ENCODE data around the gene TMSB15C. TPM values are rescaled to one million over a fixed set of nuclear protein-coding genes. Genes with fewer than 3 reads are reported as not detected.
"Not testable (repeated sequence)": the region's sequence is repeated elsewhere in the genome, so short reads cannot be mapped to it uniquely, and the experiment has no call there.

Gene TMSB15C
- total and polyA plus RNA-seq, 10 of the 15 experiments (the other 5 are each of a cell fraction or from before 2014, with no cell fraction given) = 0.69 to 10.1 (median 5.3) TPM

DNA sequence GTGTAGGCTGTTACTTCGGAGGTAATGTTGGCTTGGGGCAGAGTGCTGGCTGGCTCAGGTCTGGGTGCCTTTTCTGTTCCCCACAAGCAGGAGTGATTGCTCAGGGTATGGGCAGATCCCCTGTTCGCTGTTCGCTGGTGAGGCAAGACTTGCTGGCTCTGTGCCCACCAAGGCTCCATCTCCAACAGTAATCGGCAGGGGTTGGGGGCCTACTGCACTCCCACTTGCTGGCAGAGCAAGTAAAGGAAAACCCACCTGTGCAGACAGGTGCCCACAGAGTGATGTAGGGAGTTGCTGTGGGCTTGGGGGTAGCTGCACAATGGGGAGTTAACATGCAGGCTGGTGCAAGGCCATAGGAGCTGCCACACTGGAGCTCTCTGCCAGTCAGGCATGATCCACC is 8.0 kb upstream of the TMSB15C start:
- Histone ChIP-seq H3K4me2 (ENCODE audit: control insufficient read depth, insufficient read depth) (no peak overlapping the region), H3K79me2 (ENCODE audit: control insufficient read depth, insufficient read depth, low read length) (no peaks in the 10 kb centered on the region), H2AFZ (ENCODE audit: control insufficient read depth, low read depth, low read length) (no peak overlapping the region), H3K9me3 (replicated peaks; ENCODE audit: control insufficient read depth, insufficient read depth, low read length) (no peaks in the 10 kb centered on the region), H4K20me1 (ENCODE audit: control insufficient read depth, insufficient read depth) (no peaks in the 10 kb centered on the region), H3K4me1 (ENCODE audit: control insufficient read depth, insufficient read depth, low read length) (no peaks in the 10 kb centered on the region), H3K27me3 (replicated peaks in 1 of 2; ENCODE audit: control insufficient read depth in 2 of 2, insufficient read depth in 2 of 2, low read length in 1 of 2) (no peaks in the 10 kb centered on the region; a peak in 1 of 4 replicates), H3K27ac (ENCODE audit: control insufficient read depth, insufficient read depth) (no peak overlapping the region), H3K4me3 (no peak overlapping the region), H3K36me3 (ENCODE audit: control insufficient read depth in 2 of 2, insufficient read depth in 2 of 2, low read length in 1 of 2) (no peaks in the 10 kb centered on the region), H3K9ac (ENCODE audit: control insufficient read depth, insufficient read depth, low read length) (no peak overlapping the region)
- 25% methylated on average over 4 of the region's 4 CpGs for WGBS (ENCODE audit: insufficient coverage, insufficient replicate concordance, low lambda C conversion rate, missing lambda C conversion rate)
- FAIRE-seq (no peak), DNase-seq (ENCODE audit: low read depth, low spot score) (no peak), ATAC-seq (no peak)
- in situ Hi-C loops (cut with MboI) = no loop called here
- POLR2A ChIA-PET = no interaction called here
- intact Hi-C loops (cut with micrococcal nuclease; ENCODE audit: unreplicated experiment) = no loop called here
- RAD21 ChIA-PET (ENCODE audit: unreplicated experiment) = no interaction called here
- SMC1A ChIA-PET (ENCODE audit: uncharacterized antibody, unreplicated experiment) = no interaction called here
- BruUV-seq (replicated peaks) = no TSS peak
- TF ChIP-seq, protein P1, sequence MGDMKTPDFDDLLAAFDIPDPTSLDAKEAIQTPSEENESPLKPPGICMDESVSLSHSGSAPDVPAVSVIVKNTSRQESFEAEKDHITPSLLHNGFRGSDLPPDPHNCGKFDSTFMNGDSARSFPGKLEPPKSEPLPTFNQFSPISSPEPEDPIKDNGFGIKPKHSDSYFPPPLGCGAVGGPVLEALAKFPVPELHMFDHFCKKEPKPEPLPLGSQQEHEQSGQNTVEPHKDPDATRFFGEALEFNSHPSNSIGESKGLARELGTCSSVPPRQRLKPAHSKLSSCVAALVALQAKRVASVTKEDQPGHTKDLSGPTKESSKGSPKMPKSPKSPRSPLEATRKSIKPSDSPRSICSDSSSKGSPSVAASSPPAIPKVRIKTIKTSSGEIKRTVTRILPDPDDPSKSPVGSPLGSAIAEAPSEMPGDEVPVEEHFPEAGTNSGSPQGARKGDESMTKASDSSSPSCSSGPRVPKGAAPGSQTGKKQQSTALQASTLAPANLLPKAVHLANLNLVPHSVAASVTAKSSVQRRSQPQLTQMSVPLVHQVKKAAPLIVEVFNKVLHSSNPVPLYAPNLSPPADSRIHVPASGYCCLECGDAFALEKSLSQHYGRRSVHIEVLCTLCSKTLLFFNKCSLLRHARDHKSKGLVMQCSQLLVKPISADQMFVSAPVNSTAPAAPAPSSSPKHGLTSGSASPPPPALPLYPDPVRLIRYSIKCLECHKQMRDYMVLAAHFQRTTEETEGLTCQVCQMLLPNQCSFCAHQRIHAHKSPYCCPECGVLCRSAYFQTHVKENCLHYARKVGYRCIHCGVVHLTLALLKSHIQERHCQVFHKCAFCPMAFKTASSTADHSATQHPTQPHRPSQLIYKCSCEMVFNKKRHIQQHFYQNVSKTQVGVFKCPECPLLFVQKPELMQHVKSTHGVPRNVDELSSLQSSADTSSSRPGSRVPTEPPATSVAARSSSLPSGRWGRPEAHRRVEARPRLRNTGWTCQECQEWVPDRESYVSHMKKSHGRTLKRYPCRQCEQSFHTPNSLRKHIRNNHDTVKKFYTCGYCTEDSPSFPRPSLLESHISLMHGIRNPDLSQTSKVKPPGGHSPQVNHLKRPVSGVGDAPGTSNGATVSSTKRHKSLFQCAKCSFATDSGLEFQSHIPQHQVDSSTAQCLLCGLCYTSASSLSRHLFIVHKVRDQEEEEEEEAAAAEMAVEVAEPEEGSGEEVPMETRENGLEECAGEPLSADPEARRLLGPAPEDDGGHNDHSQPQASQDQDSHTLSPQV (IDR thresholded peaks at IDR 0.05) = no peak
- no peak for TF ChIP-seq SUZ12 (IDR thresholded peaks at IDR 0.05; ENCODE audit: unreplicated experiment)
- no peak for TF ChIP-seq KDM1A (IDR thresholded peaks at IDR 0.05; ENCODE audit: borderline replicate concordance)
- no peak for TF ChIP-seq RAD51 (IDR thresholded peaks at IDR 0.05)
- TF ChIP-seq BHLHE40 (IDR thresholded peaks at IDR 0.05; ENCODE audit: borderline replicate concordance in 1 of 2, low read depth in 2 of 2, low read length in 1 of 2) = no peak
- no peak for TF ChIP-seq PML (IDR thresholded peaks at IDR 0.05; ENCODE audit: low read length)
- no peak for TF ChIP-seq BRCA1 (IDR thresholded peaks at IDR 0.05; ENCODE audit: low read depth, low read length)
- TF ChIP-seq FOXM1 (IDR thresholded peaks at IDR 0.05; ENCODE audit: low read depth, low read length) = no peak
- no peak for TF ChIP-seq MTA3 (IDR thresholded peaks at IDR 0.05; ENCODE audit: borderline replicate concordance, low read length)
- no peak for TF ChIP-seq NR2C1 (IDR thresholded peaks at IDR 0.05)
- no peak for TF ChIP-seq SRF (IDR thresholded peaks at IDR 0.05; ENCODE audit: low read depth in 2 of 2, low read length in 2 of 2)
- TF ChIP-seq IRF4 (IDR thresholded peaks at IDR 0.05; ENCODE audit: low read depth, low read length) = no peak
- TF ChIP-seq MEF2B (IDR thresholded peaks at IDR 0.05; ENCODE audit: partially characterized antibody, poor library complexity, severe bottlenecking) = no peak
- TF ChIP-seq PAX8 (IDR thresholded peaks at IDR 0.05) = no peak
- CTCF ChIA-PET = interaction anchor here (1.3 kb wide), 1 partner anchor 16 kb away, joined by 3 read pairs; no protein-coding TSS in a partner anchor

DNA sequence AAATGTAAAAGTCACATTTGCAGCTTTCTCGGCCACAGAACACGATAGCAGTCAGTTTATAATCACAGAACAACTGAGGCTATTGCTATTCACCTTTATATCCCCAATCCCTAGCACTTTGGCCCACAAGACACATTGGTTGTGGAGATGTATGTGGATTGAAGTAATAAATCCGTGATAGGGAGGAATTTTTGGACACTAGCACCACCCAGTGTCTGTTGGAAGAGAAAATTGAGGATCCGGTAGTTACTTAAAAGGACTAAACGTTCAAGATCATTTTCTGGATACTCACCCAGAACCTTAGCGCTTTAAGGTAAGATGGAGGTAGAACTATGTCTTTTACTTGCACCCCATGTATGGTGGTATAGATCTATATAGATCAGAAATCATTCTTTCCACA is 1.8 kb upstream of the TMSB15C start:
- H3K4me2 ChIP-seq (ENCODE audit: control insufficient read depth, insufficient read depth); H3K9me3 ChIP-seq (replicated peaks; ENCODE audit: control insufficient read depth, insufficient read depth, low read length); in situ Hi-C loops (cut with MboI); DNase-seq (ENCODE audit: low read depth, low spot score); intact Hi-C loops (cut with micrococcal nuclease; ENCODE audit: unreplicated experiment); H3K36me3 ChIP-seq (ENCODE audit: control insufficient read depth in 2 of 2, insufficient read depth in 2 of 2, low read length in 1 of 2); BruUV-seq (replicated peaks); ATAC-seq; H2AFZ ChIP-seq (ENCODE audit: control insufficient read depth, low read depth, low read length); H3K9ac ChIP-seq (ENCODE audit: control insufficient read depth, insufficient read depth, low read length); H3K4me3 ChIP-seq; H3K27me3 ChIP-seq (replicated peaks in 1 of 2; ENCODE audit: control insufficient read depth in 2 of 2, insufficient read depth in 2 of 2, low read length in 1 of 2); CTCF ChIA-PET; H3K79me2 ChIP-seq (ENCODE audit: control insufficient read depth, insufficient read depth, low read length); SMC1A ChIA-PET (ENCODE audit: uncharacterized antibody, unreplicated experiment); POLR2A ChIA-PET; H3K27ac ChIP-seq (ENCODE audit: control insufficient read depth, insufficient read depth); RAD21 ChIA-PET (ENCODE audit: unreplicated experiment); H4K20me1 ChIP-seq (ENCODE audit: control insufficient read depth, insufficient read depth); FAIRE-seq; H3K4me1 ChIP-seq (ENCODE audit: control insufficient read depth, insufficient read depth, low read length): not testable (repeated sequence)
- no CpG with 5 or more reads among the region's 6 CpGs for WGBS (ENCODE audit: insufficient coverage, insufficient replicate concordance, low lambda C conversion rate, missing lambda C conversion rate)
